Gastroesophageal sphincter (tissue), 4 donors: ENCODE results near the gene CORIN. TPM values are rescaled to one million over a fixed set of nuclear protein-coding genes. Genes with fewer than 3 reads are reported as not detected.

ENCODE experiments used
- ATAC-seq: fragments of 150-250 bp; one replicate; pipeline ENCODE4 v1.9.1; 2016; ENCODE audit warnings: mild to moderate bottlenecking, moderate library complexity
- H3K27ac ChIP-seq, 4 donors: fragments of 200-600 bp; sonication (generic) in 3 of 4; 1 replicate in 3 of 4; 2 replicates in 1 of 4; pipeline ENCODE4 v1.5.1; 2016 to 2019
- H3K27me3 ChIP-seq: fragments of 200-600 bp; sonication (generic); one replicate; pipeline ENCODE4 v1.5.1; 2019
- H3K36me3 ChIP-seq, 2 donors: fragments of 200-600 bp; sonication (generic); one replicate each; pipeline ENCODE4 v1.5.1; 2019; ENCODE audit warnings: control low read depth in 1 of 2
- H3K4me1 ChIP-seq, 3 donors: fragments of 200-600 bp; sonication (generic); 1 replicate in 2 of 3; 2 replicates in 1 of 3; pipeline ENCODE4 v1.5.1; 2016 to 2019; ENCODE audit warnings: control low read depth in 2 of 3
- H3K4me3 ChIP-seq, 2 donors: fragments of 200-600 bp; sonication (generic); one replicate each; pipeline ENCODE4 v1.5.1; 2019; ENCODE audit warnings: mild to moderate bottlenecking in 1 of 2, moderate library complexity in 1 of 2
- H3K9me3 ChIP-seq, 3 donors: fragments of 200-600 bp; sonication (generic); one replicate each; pipeline ENCODE4 v1.5.1; 2017 to 2019; ENCODE audit warnings: control low read depth in 2 of 3
- EP300 ChIP-seq: sonication (generic); formaldehyde crosslinking; IDR thresholded peaks from one replicate; pipeline ENCODE4 v1.6.1; 2017; ENCODE audit warnings: antibody characterized with exemption, mild to moderate bottlenecking
- POLR2A ChIP-seq, 2 donors: fragments of 450-650 bp; IDR thresholded peaks; one replicate each; pipeline ENCODE4 v1.6.1; 2017; ENCODE audit warnings: antibody characterized with exemption in 2 of 2, mild to moderate bottlenecking in 2 of 2, moderate library complexity in 1 of 2
- POLR2AphosphoS5 ChIP-seq: sonication (generic); formaldehyde crosslinking; IDR thresholded peaks from one replicate; pipeline ENCODE4 v1.6.1; 2017; ENCODE audit warnings: antibody characterized with exemption
- WGBS, 2 donors: methylation state at CpG; one replicate each; pipeline ENCODE4 v1.1.5; 2018; ENCODE audit warnings: low coverage in 1 of 2; 5-methylcytosine and 5-hydroxymethylcytosine counted together
- total RNA-seq, 4 donors: library from RNA; depleted of rRNA; stranded (reverse); fragments of >200 nt; gene quantifications; one replicate each; pipeline ENCODE4 v1.1.0, GENCODE V29; 2016
- TF ChIP-seq, protein P1 (sequence below), 4 experiments: fragments of 200-600 bp in 2 of 4; fragments of 450-650 bp in 2 of 4; sonication (generic) in 1 of 4; IDR thresholded peaks; one replicate each; pipeline ENCODE4 v1.5.1; 2017 to 2019; ENCODE audit warnings: antibody characterized with exemption in 4 of 4, mild to moderate bottlenecking in 2 of 4, moderate library complexity in 2 of 4

CORIN gene
- total RNA-seq, 4 donors from 2014 or later = 0.47 to 3.3 (median 2.2) TPM

DNA sequence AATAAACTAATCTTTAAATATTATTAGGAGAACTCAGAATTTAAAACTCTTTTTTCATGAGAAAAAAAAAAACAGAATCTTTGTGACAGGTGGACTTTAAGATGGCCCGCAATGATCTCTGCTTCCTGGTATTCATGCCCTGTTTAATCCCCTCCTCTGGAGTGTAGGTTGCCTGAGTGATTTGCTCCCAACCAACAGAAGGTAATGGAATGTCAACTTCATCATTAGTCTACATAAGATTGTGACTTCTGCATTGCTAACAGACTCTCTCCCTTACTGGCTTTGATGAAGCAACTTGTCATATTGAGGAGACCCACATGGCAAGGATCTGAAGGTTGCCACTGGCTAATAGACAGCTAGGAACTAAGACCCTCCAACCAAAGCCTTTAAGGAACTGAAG is 88.8 kb downstream of the CORIN start:
- Histone ChIP-seq H3K4me1 (peaks cover 0 to 4% (median 0%) of the 10 kb centered on the region in 3 donors), H3K36me3 (no peaks in the 10 kb centered on the region), H3K27ac (no peak overlapping the region), H3K9me3 (no peaks in the 10 kb centered on the region), H3K4me3 (no peak overlapping the region), H3K27me3 (no peaks in the 10 kb centered on the region)
- no peak for ATAC-seq
- TF ChIP-seq POLR2A (IDR thresholded peaks at IDR 0.05) (no peak), POLR2AphosphoS5 (no peak), EP300 (no peak)
- TF ChIP-seq, protein P1, sequence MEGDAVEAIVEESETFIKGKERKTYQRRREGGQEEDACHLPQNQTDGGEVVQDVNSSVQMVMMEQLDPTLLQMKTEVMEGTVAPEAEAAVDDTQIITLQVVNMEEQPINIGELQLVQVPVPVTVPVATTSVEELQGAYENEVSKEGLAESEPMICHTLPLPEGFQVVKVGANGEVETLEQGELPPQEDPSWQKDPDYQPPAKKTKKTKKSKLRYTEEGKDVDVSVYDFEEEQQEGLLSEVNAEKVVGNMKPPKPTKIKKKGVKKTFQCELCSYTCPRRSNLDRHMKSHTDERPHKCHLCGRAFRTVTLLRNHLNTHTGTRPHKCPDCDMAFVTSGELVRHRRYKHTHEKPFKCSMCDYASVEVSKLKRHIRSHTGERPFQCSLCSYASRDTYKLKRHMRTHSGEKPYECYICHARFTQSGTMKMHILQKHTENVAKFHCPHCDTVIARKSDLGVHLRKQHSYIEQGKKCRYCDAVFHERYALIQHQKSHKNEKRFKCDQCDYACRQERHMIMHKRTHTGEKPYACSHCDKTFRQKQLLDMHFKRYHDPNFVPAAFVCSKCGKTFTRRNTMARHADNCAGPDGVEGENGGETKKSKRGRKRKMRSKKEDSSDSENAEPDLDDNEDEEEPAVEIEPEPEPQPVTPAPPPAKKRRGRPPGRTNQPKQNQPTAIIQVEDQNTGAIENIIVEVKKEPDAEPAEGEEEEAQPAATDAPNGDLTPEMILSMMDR (IDR thresholded peaks at IDR 0.05) = no peak
- WGBS, 2 donors = 83 to 93% methylated on average over 1 of the region's 1 CpG

DNA sequence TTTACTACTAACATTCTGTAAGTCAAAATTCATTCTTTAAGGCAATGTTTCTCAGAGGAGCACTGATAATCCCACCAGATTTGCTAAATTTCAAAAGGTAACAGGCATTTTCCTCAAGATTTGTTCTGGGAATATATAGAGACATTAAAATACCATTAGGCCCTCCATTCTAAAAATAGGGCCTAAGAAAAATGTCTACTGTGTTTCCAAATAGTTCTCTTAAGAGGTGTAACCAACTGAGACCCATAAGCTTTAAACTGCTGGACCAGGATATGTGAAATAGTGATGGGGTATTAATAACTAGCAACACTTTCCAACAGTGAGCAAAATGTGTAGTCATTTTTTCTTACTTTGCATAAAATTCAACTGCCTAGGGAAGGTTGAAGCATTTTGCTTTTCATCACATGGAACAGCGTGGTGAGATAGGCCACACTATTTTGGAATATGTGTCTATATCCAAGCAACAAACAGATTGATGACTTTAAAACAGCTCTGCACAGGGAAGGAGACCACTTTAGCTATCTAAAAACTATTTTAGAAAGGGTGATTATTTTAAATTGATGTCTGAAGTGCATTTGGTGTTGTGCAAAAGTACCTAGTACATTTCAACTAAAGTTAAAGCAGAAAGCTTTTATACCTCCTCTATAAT is 89.9 kb downstream of the CORIN start:
- TF ChIP-seq POLR2A (IDR thresholded peaks at IDR 0.05) (no peak), POLR2AphosphoS5 (no peak), EP300 (no peak)
- TF ChIP-seq, protein P1 (IDR thresholded peaks at IDR 0.05) = no peak
- ATAC-seq = no peak
- peaks cover 0 to 4% (median 0%) of the 10 kb centered on the region in 3 donors for H3K4me1 ChIP-seq
- no peak overlapping the region for H3K4me3 ChIP-seq
- 20 to 50% methylated on average over 1 of the region's 1 CpG for WGBS, 2 donors
- H3K36me3 ChIP-seq = no peaks in the 10 kb centered on the region
- no peaks in the 10 kb centered on the region for H3K9me3 ChIP-seq
- no peak overlapping the region for H3K27ac ChIP-seq
- no peaks in the 10 kb centered on the region for H3K27me3 ChIP-seq

DNA sequence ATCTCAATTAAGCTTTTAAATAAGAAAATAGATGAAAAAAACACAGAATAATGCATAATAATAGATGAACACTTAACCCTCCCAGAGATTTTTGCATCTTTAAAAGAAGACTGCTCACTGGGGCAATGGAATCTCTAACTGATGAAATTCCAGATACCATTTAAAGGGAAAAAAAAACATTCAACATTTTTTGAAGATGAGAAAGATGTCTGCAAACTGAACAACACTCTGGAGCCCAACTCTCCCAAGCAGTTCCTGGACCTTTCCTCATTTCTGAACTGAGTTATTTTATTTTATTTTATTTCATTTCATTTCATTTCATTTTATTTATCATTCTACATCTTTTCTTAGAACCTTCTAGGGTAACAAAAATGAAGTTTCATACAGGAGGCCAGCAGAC is 90.7 kb downstream of the CORIN start:
- Histone ChIP-seq H3K4me3 (no peak overlapping the region), H3K27ac (no peak overlapping the region)

DNA sequence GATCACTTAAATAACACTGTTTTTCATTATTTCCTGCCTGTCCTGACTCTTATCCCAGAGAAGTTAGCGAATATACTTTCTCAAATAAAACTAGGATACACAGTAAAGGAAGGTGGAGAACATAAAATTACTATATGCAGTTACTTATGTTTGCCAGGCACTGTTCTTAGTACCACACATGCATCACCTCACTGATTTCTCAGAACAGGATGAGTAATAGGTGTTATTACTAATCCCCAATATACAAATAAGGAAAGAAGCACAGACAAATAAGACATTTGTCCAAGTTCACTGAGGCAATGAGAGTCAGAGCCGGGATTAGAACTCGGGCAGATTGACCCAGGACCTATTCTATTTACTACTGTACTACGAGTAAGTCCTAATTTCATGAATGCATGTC is 91.7 kb downstream of the CORIN start:
- Histone ChIP-seq H3K4me1 (peaks cover 0 to 4% (median 0%) of the 10 kb centered on the region in 3 donors), H3K36me3 (no peaks in the 10 kb centered on the region), H3K4me3 (no peak overlapping the region), H3K27ac (no peak overlapping the region), H3K9me3 (no peaks in the 10 kb centered on the region), H3K27me3 (no peaks in the 10 kb centered on the region)
- TF ChIP-seq POLR2A (IDR thresholded peaks at IDR 0.05) = no peak
- TF ChIP-seq, protein P1 (IDR thresholded peaks at IDR 0.05) = no peak
- no peak for TF ChIP-seq POLR2AphosphoS5
- WGBS, 2 donors = 87 to 95% methylated on average over 2 to 4 of the region's 4 CpGs
- ATAC-seq = no peak

More for the DNA sequence above, 90.7 kb downstream of the CORIN start:
- ATAC-seq = no peak
- Histone ChIP-seq H3K36me3 (no peaks in the 10 kb centered on the region), H3K27me3 (no peaks in the 10 kb centered on the region), H3K4me1 (peaks cover 0 to 4% (median 0%) of the 10 kb centered on the region in 3 donors), H3K9me3 (no peaks in the 10 kb centered on the region)
- TF ChIP-seq EP300 (no peak), POLR2A (IDR thresholded peaks at IDR 0.05) (no peak), POLR2AphosphoS5 (no peak)
- TF ChIP-seq, protein P1 (IDR thresholded peaks at IDR 0.05) = no peak

DNA sequence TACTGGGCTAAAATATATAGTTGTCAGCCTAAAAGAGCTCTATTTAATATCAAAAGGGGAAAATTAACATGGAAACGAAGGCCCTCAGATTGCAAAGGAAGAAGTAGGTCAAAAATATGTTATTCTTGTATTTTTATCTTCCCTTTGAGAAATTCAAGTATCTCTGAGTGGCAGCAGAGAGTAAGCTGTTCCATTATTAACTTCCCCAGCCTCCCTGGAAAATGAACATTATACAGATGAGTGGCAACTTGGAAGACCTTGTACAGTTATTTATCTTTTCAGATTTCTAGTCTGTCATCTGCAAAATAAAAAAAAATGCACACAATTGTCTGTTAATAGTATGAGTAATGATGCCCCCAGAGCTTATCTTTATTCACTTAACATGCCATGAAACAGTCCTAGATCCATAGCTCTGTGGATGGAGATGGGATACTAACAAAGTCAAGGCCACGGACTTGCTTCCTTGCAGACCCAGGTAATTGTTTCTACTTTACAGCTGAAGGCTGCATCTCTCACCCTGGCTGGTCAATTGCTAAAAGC is 93.0 kb downstream of the CORIN start:
- Histone ChIP-seq H3K27me3 (no peaks in the 10 kb centered on the region), H3K36me3 (no peaks in the 10 kb centered on the region), H3K4me1 (peaks cover 0 to 4% (median 0%) of the 10 kb centered on the region in 3 donors), H3K9me3 (peaks cover 0 to 8% (median 0%) of the 10 kb centered on the region in 3 donors), H3K4me3 (no peak overlapping the region), H3K27ac (no peak overlapping the region)
- 48 to 79% methylated on average over 2 of the region's 2 CpGs for WGBS, 2 donors
- no peak for ATAC-seq
- no peak for TF ChIP-seq EP300
- no peak for TF ChIP-seq POLR2A (IDR thresholded peaks at IDR 0.05)
- TF ChIP-seq, protein P1 (IDR thresholded peaks at IDR 0.05) = no peak
